HEK293 (cell line): Measurements from ENCODE around the gene TMIGD1.

Source experiments
- CTCF ChIA-PET: fragments of 350-600 bp; formaldehyde crosslinking; extraction: SDS; loops from one replicate; lab custom pipeline; 2021; ENCODE audit warnings: antibody characterized with exemption; lab: Yijun Ruan, JAX
- POLR2A ChIA-PET: fragments of 300-600 bp; formaldehyde crosslinking; extraction: SDS; loops from one replicate; lab custom pipeline; 2020; ENCODE audit warnings: antibody characterized with exemption, inconsistent platforms; lab: Yijun Ruan, JAX
- H3K27ac ChIP-seq: fragments of 200-500 bp; sonication (Bioruptor generic); 2 replicates; pipeline ENCODE4 v1.5.1; 2014; ENCODE audit warnings: low read depth, low read length, control low read depth, inconsistent platforms; ENCODE audit errors: extremely low read depth
- H3K36me3 ChIP-seq, 2 experiments: fragments of 200-500 bp in 1 of 2; sonication (Bioruptor generic) in 1 of 2; 1 replicate in 1 of 2; 2 replicates in 1 of 2; pipeline ENCODE4 v1.5.1; 2014 to 2017; ENCODE audit warnings: inconsistent platforms in 2 of 2, low read length in 2 of 2; ENCODE audit not compliant: control insufficient read depth in 2 of 2, insufficient read depth in 1 of 2
- H3K4me1 ChIP-seq: fragments of 200-500 bp; sonication (Bioruptor generic); 2 replicates; pipeline ENCODE4 v1.5.1; 2014; ENCODE audit warnings: mild to moderate bottlenecking, low read length, inconsistent platforms; ENCODE audit not compliant: control insufficient read depth, insufficient read depth
- H3K4me3 ChIP-seq: 2 replicates; pipeline ENCODE4 v1.5.1; 2011; ENCODE audit warnings: low read depth, mild to moderate bottlenecking, control low read depth, low read length, moderate library complexity
- H3K9me3 ChIP-seq: fragments of 200-500 bp; sonication (Bioruptor generic); 2 replicates; pipeline ENCODE4 v1.5.1; 2014; ENCODE audit warnings: low read depth, low read length, inconsistent platforms; ENCODE audit not compliant: control insufficient read depth, insufficient read depth
- GFI1B ChIP-seq: fragments of 450-650 bp; formaldehyde crosslinking; IDR thresholded peaks from 2 replicates; pipeline ENCODE4 v1.5.1; 2016; ENCODE audit warnings: missing biosample characterization, missing genetic modification characterization
- OSR2 ChIP-seq: fragments of 450-650 bp; formaldehyde crosslinking; IDR thresholded peaks from 2 replicates; pipeline ENCODE4 v1.5.1; 2016; ENCODE audit warnings: missing biosample characterization, missing genetic modification characterization
- PRDM4 ChIP-seq: fragments of 450-650 bp; formaldehyde crosslinking; IDR thresholded peaks from 2 replicates; pipeline ENCODE4 v1.5.1; 2017; ENCODE audit warnings: missing biosample characterization, missing genetic modification characterization
- YY2 ChIP-seq: fragments of 450-650 bp; formaldehyde crosslinking; IDR thresholded peaks from 2 replicates; pipeline ENCODE4 v1.5.1; 2016; ENCODE audit warnings: missing biosample characterization, missing genetic modification characterization
- ZBTB17 ChIP-seq: fragments of 450-650 bp; formaldehyde crosslinking; IDR thresholded peaks from 2 replicates; pipeline ENCODE4 v1.5.1; 2016; ENCODE audit warnings: missing biosample characterization, missing genetic modification characterization
- ZBTB49 ChIP-seq: fragments of 450-650 bp; formaldehyde crosslinking; IDR thresholded peaks from 2 replicates; pipeline ENCODE4 v1.5.1; 2016; ENCODE audit warnings: missing biosample characterization, missing genetic modification characterization, low read depth
- ZFHX2 ChIP-seq: fragments of 450-650 bp; formaldehyde crosslinking; conservative IDR thresholded peaks from 2 replicates; pipeline ENCODE4 v1.5.1; 2016; ENCODE audit warnings: missing biosample characterization, missing genetic modification characterization
- ZNF133 ChIP-seq: fragments of 450-650 bp; formaldehyde crosslinking; IDR thresholded peaks from 2 replicates; pipeline ENCODE4 v1.5.1; 2016; ENCODE audit warnings: missing biosample characterization, missing genetic modification characterization
- ZNF140 ChIP-seq: fragments of 450-650 bp; formaldehyde crosslinking; IDR thresholded peaks from 2 replicates; pipeline ENCODE4 v1.5.1; 2016; ENCODE audit warnings: missing biosample characterization, missing genetic modification characterization
- ZNF280C ChIP-seq: fragments of 450-650 bp; formaldehyde crosslinking; IDR thresholded peaks from 2 replicates; pipeline ENCODE4 v1.5.1; 2016; ENCODE audit warnings: missing biosample characterization, missing genetic modification characterization
- ZNF366 ChIP-seq: fragments of 450-650 bp; formaldehyde crosslinking; conservative IDR thresholded peaks from 2 replicates; pipeline ENCODE4 v1.5.1; 2016; ENCODE audit warnings: missing biosample characterization, missing genetic modification characterization
- ZNF48 ChIP-seq: fragments of 450-650 bp; formaldehyde crosslinking; IDR thresholded peaks from 2 replicates; pipeline ENCODE4 v1.5.1; 2016; ENCODE audit warnings: missing biosample characterization, missing genetic modification characterization
- ZNF514 ChIP-seq: fragments of 450-650 bp; formaldehyde crosslinking; IDR thresholded peaks from 2 replicates; pipeline ENCODE4 v1.5.1; 2016; ENCODE audit warnings: missing biosample characterization, missing genetic modification characterization
- ZNF600 ChIP-seq: fragments of 450-650 bp; formaldehyde crosslinking; IDR thresholded peaks from 2 replicates; pipeline ENCODE4 v1.5.1; 2016; ENCODE audit warnings: missing biosample characterization, missing genetic modification characterization
- ZNF692 ChIP-seq: fragments of 450-650 bp; formaldehyde crosslinking; IDR thresholded peaks from 2 replicates; pipeline ENCODE4 v1.5.1; 2016; ENCODE audit warnings: missing biosample characterization, missing genetic modification characterization
- ZNF837 ChIP-seq: fragments of 450-650 bp; formaldehyde crosslinking; IDR thresholded peaks from 2 replicates; pipeline ENCODE4 v1.5.1; 2016; ENCODE audit warnings: missing biosample characterization, missing genetic modification characterization
- ZSCAN30 ChIP-seq: fragments of 450-650 bp; IDR thresholded peaks from 2 replicates; pipeline ENCODE4 v1.5.1; 2018; ENCODE audit warnings: missing biosample characterization, mild to moderate bottlenecking, missing genetic modification characterization, moderate library complexity

The TMIGD1 gene

GRCh38 chr17:30323895-30324319 is 9.9 kb downstream of the TMIGD1 start (continued):
- TF ChIP-seq ZNF514 (tag by site-specific recombination) (no peak), OSR2 (tag by site-specific recombination) (peak; percentile 86), ZNF692 (no peak)

- ChIA-PET CTCF (interaction anchor here (0.6 to 2.9 kb wide), 9 partner anchors 12 to 232 kb away, joined by 3 to 12 read pairs (median 3); partner anchors contain the start of gene GOSR1), POLR2A (interaction anchor here (1.2 to 1.3 kb wide), 2 partner anchors 31 to 32 kb away, joined by 3 read pairs; partner anchors contain the start of gene BLMH)
- H3K9me3 ChIP-seq = no peaks in the 10 kb centered on the region
- no peaks in the 10 kb centered on the region for H3K36me3 ChIP-seq
- TF ChIP-seq PRDM4 (tag by site-specific recombination) (no peak), ZFHX2 (tag by site-specific recombination) (0 out of 2 replicates have a peak, but pooled peaks have one; percentile 12), ZNF600 (tag by site-specific recombination) (no peak)
- H3K4me1 ChIP-seq = 0 out of 2 replicates have a peak, but pooled peaks cover 3% of the 10 kb centered on the region
- H3K4me3 ChIP-seq = no peak overlapping the region
- no peak overlapping the region for H3K27ac ChIP-seq
These were observed 10.5 kb downstream of the TMIGD1 start for GRCh38 chr17:30323262-30323894.

GRCh38 chr17:30321314-30321713 is 12.5 kb downstream of the TMIGD1 start:
- H3K9me3 ChIP-seq = no peaks in the 10 kb centered on the region
- no peak for TF ChIP-seq ZNF140 (tag by site-specific recombination)
- peak; percentile 32; the same call in 1 of the 2 replicates for TF ChIP-seq ZNF366 (tag by site-specific recombination)
- no peak for TF ChIP-seq ZBTB17 (tag by site-specific recombination)
- TF ChIP-seq ZBTB49 = no peak
- ChIA-PET POLR2A (no interaction called here), CTCF (interaction anchor here (0.5 to 2.9 kb wide), 5 partner anchors 15 to 490 kb away, joined by 3 to 12 read pairs (median 4); no protein-coding TSS in a partner anchor)
- no peak overlapping the region for H3K27ac ChIP-seq
- no peak overlapping the region for H3K4me3 ChIP-seq
- no peaks in the 10 kb centered on the region for H3K36me3 ChIP-seq
- H3K4me1 ChIP-seq = 0 out of 2 replicates have a peak, but pooled peaks cover 3% of the 10 kb centered on the region

GRCh38 chr17:30318155-30318554 is 15.7 kb downstream of the TMIGD1 start:
- no peak overlapping the region for H3K27ac ChIP-seq
- H3K4me1 ChIP-seq = no peaks in the 10 kb centered on the region
- TF ChIP-seq ZNF48 (no peak), ZNF133 (tag by site-specific recombination) (no peak), ZNF837 (no peak), ZSCAN30 (tag by site-specific recombination) (no peak), GFI1B (tag by site-specific recombination) (no peak), ZNF280C (tag by site-specific recombination) (no peak), YY2 (tag by site-specific recombination) (no peak)
- TF ChIP-seq, all 188 proteins: peak for 0
- Histone ChIP-seq H3K9me3 (no peaks in the 10 kb centered on the region), H3K36me3 (no peaks in the 10 kb centered on the region), H3K4me3 (no peak overlapping the region)
- CTCF ChIA-PET = interaction anchor here (0.6 to 2.7 kb wide), 3 partner anchors 10 to 23 kb away, joined by 4 to 8 read pairs (median 5); no protein-coding TSS in a partner anchor
- POLR2A ChIA-PET = no interaction called here
